GM12878 (cell line): ENCODE measurements around the gene CAMKK2. TPM values are rescaled to one million over a fixed set of nuclear protein-coding genes. Genes with fewer than 3 reads are reported as not detected.

ENCODE experiments used
- ATAC-seq: fragments of 200-7000 bp; cut with Tn5 transposase; 3 replicates; pipeline ENCODE4 v1.9.1; 2020; ENCODE audit warnings: mild to moderate bottlenecking, moderate library complexity
- BruUV-seq: library from RNA; stranded (reverse); fragments of 400-500 nt; replicated peaks from 2 replicates; lab custom pipeline; 2021; lab: Mats Ljungman, UMichigan
- CTCF ChIA-PET: fragments of 300-600 bp; sonication (Branson Sonifier 250); formaldehyde crosslinking; extraction: SDS; loops from one replicate; lab custom pipeline; 2021; ENCODE audit warnings: inconsistent platforms; lab: Yijun Ruan, JAX
- POLR2A ChIA-PET: fragments of 350-600 bp; formaldehyde crosslinking; extraction: SDS; loops from one replicate; lab custom pipeline; 2021; ENCODE audit warnings: inconsistent platforms; lab: Charles Lee
- RAD21 ChIA-PET: fragments of 300-600 bp; sonication (Branson Sonifier 250); formaldehyde crosslinking; loops from one replicate; lab custom pipeline; 2023; ENCODE audit warnings: antibody characterized with exemption; ENCODE audit not compliant: unreplicated experiment; lab: Charles Lee
- SMC1A ChIA-PET: fragments of 300-600 bp; sonication (Branson Sonifier 250); formaldehyde crosslinking; loops from one replicate; lab custom pipeline; 2023; ENCODE audit not compliant: unreplicated experiment, uncharacterized antibody; lab: Charles Lee
- DNase-seq: peaks from one replicate; pipeline ENCODE4 v3.0.0-alpha.2; 2011; ENCODE audit warnings: low read depth, low spot score
- FAIRE-seq: peaks from 3 replicates; lab custom pipeline; 2011; peaks lifted over from hg19 to GRCh38; lab: Jason Lieb, UNC
- H2AFZ ChIP-seq: 2 replicates; pipeline ENCODE4 v1.6.0; 2011; ENCODE audit warnings: low read depth, low read length, control low read depth; ENCODE audit not compliant: control insufficient read depth
- H3K27ac ChIP-seq: 2 replicates; pipeline ENCODE4 v1.5.1; 2011; ENCODE audit warnings: control low read depth; ENCODE audit not compliant: control insufficient read depth, insufficient read depth
- H3K27me3 ChIP-seq, 2 experiments: replicated peaks in 1 of 2; 2 replicates each; pipeline versions ENCODE4 v1.6.0 to v1.6.1; 2011; ENCODE audit warnings: low read length in 1 of 2; ENCODE audit not compliant: control insufficient read depth in 2 of 2, insufficient read depth in 2 of 2
- H3K36me3 ChIP-seq, 2 experiments: 2 replicates each; pipeline ENCODE4 v1.5.1; 2011; ENCODE audit warnings: low read length in 1 of 2; ENCODE audit not compliant: control insufficient read depth in 2 of 2, insufficient read depth in 2 of 2
- H3K4me1 ChIP-seq: 2 replicates; pipeline ENCODE4 v1.6.1; 2011; ENCODE audit warnings: mild to moderate bottlenecking, low read length, moderate library complexity, mixed read lengths; ENCODE audit not compliant: control insufficient read depth, insufficient read depth
- H3K4me2 ChIP-seq: 2 replicates; pipeline ENCODE4 v1.6.0; 2011; ENCODE audit warnings: control low read depth; ENCODE audit not compliant: control insufficient read depth, insufficient read depth
- H3K4me3 ChIP-seq: fragments of 200-600 bp; sonication (generic); 2 replicates; pipeline ENCODE4 v1.5.1; 2016
- H3K79me2 ChIP-seq: 2 replicates; pipeline ENCODE4 v1.6.0; 2011; ENCODE audit warnings: low read length; ENCODE audit not compliant: control insufficient read depth, insufficient read depth
- H3K9ac ChIP-seq: 2 replicates; pipeline ENCODE4 v1.8.0; 2011; ENCODE audit warnings: low read length, control low read depth, mixed read lengths; ENCODE audit not compliant: control insufficient read depth, insufficient read depth
- H3K9me3 ChIP-seq: replicated peaks from 3 replicates; pipeline ENCODE4 v1.5.1; 2011; ENCODE audit warnings: mild to moderate bottlenecking, low read length; ENCODE audit not compliant: control insufficient read depth, insufficient read depth
- H4K20me1 ChIP-seq: 2 replicates; pipeline ENCODE4 v1.6.0; 2011; ENCODE audit not compliant: control insufficient read depth, insufficient read depth
- ETV6 ChIP-seq, 2 experiments: fragments of 450-650 bp in 1 of 2; IDR thresholded peaks in 1 of 2; conservative IDR thresholded peaks in 1 of 2; 2 replicates each; pipeline ENCODE4 v1.6.1; 2014; ENCODE audit warnings: antibody characterized with exemption in 1 of 2, borderline replicate concordance in 1 of 2, low read depth in 1 of 2, mild to moderate bottlenecking in 1 of 2, moderate library complexity in 1 of 2
- MLLT1 ChIP-seq: fragments of 450-650 bp; IDR thresholded peaks from 2 replicates; pipeline ENCODE4 v1.6.1; 2016; ENCODE audit warnings: mild to moderate bottlenecking
- MTA3 ChIP-seq: IDR thresholded peaks from 2 replicates; pipeline ENCODE4 v1.6.1; 2012; ENCODE audit warnings: low read length, inconsistent platforms, borderline replicate concordance
- NRF1 ChIP-seq: conservative IDR thresholded peaks from 2 replicates; pipeline ENCODE4 v1.6.1; 2011; ENCODE audit warnings: mild to moderate bottlenecking, low read depth, low read length, improper control_type of control experiment
- POLR2A ChIP-seq: IDR thresholded peaks from 2 replicates; pipeline ENCODE4 v1.6.1; 2011; ENCODE audit warnings: low read depth, mild to moderate bottlenecking, low read length
- POLR2AphosphoS2 ChIP-seq: IDR thresholded peaks from 2 replicates; pipeline ENCODE4 v1.6.1; 2011; ENCODE audit warnings: low read depth, mild to moderate bottlenecking, low read length, improper control_type of control experiment, moderate library complexity
- SPI1 ChIP-seq: IDR thresholded peaks from 2 replicates; pipeline ENCODE4 v1.6.1; 2011; ENCODE audit warnings: low read depth, mild to moderate bottlenecking, low read length, moderate library complexity, borderline replicate concordance; ENCODE audit not compliant: insufficient read depth
- WGBS: methylation state at CpG from one replicate; pipeline ENCODE4 v1.1.6; 2016; ENCODE audit warnings: low lambda C conversion rate; ENCODE audit not compliant: insufficient replicate concordance, insufficient coverage; ENCODE audit errors: missing lambda C conversion rate; 5-methylcytosine and 5-hydroxymethylcytosine counted together
- in situ Hi-C: fragments of 300-500 bp; cut with MboI; formaldehyde crosslinking; loops from 9 replicates; pipeline ENCODE4 v1.14.3; 2018; ENCODE audit warnings: mixed read lengths
- intact Hi-C: fragments of 100-400 bp; cut with micrococcal nuclease; formaldehyde crosslinking; loops from one replicate; pipeline ENCODE4 v1.14.2; 2022; ENCODE audit not compliant: unreplicated experiment
- polyA plus RNA-seq, 11 experiments: library from polyadenylated mRNA; depleted of rRNA in 4 of 11; unstranded in 6 of 11; stranded (reverse) in 5 of 11; fragments of >200 nt; fragmentation: Nextera tagmentation in 4 of 11; fragmentation: Illumina TruSeq in 1 of 11; extraction: Ambion mirVana in 4 of 11; extraction: Trizol in 1 of 11; gene quantifications; 1 replicate in 1 of 11; 2 replicates in 10 of 11; pipeline versions ENCODE4 v1.2.1 to v1.2.3, GENCODE V29; 2011 to 2016; ENCODE audit warnings: inconsistent platforms in 2 of 11, missing spikeins in 2 of 11, low read depth in 1 of 11
- total RNA-seq, 4 experiments: library from RNA; depleted of rRNA in 3 of 4; stranded (reverse); fragments of >200 nt in 3 of 4; fragmentation: Illumina TruSeq in 1 of 4; extraction: Trizol in 1 of 4; gene quantifications; 2 replicates each; pipeline versions ENCODE4 v1.2.1 to v1.2.3, GENCODE V29; 2013 to 2021

CAMKK2 gene
- total and polyA plus RNA-seq, 10 of the 15 experiments (the other 5 are each of a cell fraction or from before 2014, with no cell fraction given), result 5.2 to 40.6 (median 26.6) TPM

GRCh38 chr12:121238604-121239350 is 57.7 kb downstream of the CAMKK2 start:
- SMC1A ChIA-PET, result interaction anchor here (0.9 to 2.6 kb wide), 9 partner anchors 8 to 178 kb away, joined by 3 to 15 read pairs (median 5); no protein-coding TSS in a partner anchor
- Histone ChIP-seq H3K36me3 (peaks cover 3 to 6% of the 10 kb centered on the region in 2 experiments; a peak in 3 of 4 replicates), H3K9ac (no peak overlapping the region), H3K27ac (no peak overlapping the region; the same call in 1 of the 2 replicates), H4K20me1 (no peaks in the 10 kb centered on the region), H3K9me3 (no peaks in the 10 kb centered on the region), H3K4me2 (no peak overlapping the region), H3K79me2 (no peaks in the 10 kb centered on the region), H2AFZ (no peak overlapping the region), H3K4me1 (peaks cover 14% of the 10 kb centered on the region), H3K4me3 (no peak overlapping the region), H3K27me3 (no peaks in the 10 kb centered on the region)
- WGBS, result 87% methylated on average over 7 of the region's 7 CpGs
- intact Hi-C loops (no loop called here), in situ Hi-C loops (no loop called here)
- DNase-seq (no peak), ATAC-seq (peak; percentile 22; the same call in 2 of the 3 replicates), FAIRE-seq (no peak)
- RAD21 ChIA-PET, result interaction anchor here (0.9 to 1.8 kb wide), 3 partner anchors 9 to 56 kb away, joined by 3 to 10 read pairs (median 4); no protein-coding TSS in a partner anchor
- POLR2A ChIA-PET, result interaction anchor here (0.6 to 3.5 kb wide), 3 partner anchors 10 to 232 kb away, joined by 3 to 16 read pairs (median 3); no protein-coding TSS in a partner anchor
- CTCF ChIA-PET, result interaction anchor here (0.5 to 2.2 kb wide), 11 partner anchors 8 to 389 kb away, joined by 3 to 19 read pairs (median 3); no protein-coding TSS in a partner anchor
- no TSS peak for BruUV-seq
- TF ChIP-seq POLR2AphosphoS2, result no peak
- TF ChIP-seq SPI1, result 0 out of 2 replicates have a peak, but pooled peaks have one; percentile 2

- Histone ChIP-seq H3K4me2 (no peak overlapping the region), H3K4me1 (peaks cover 14% of the 10 kb centered on the region), H3K27ac (no peak overlapping the region), H3K36me3 (peaks cover 3 to 6% of the 10 kb centered on the region in 2 experiments; a peak in 3 of 4 replicates), H3K4me3 (no peak overlapping the region), H3K27me3 (no peaks in the 10 kb centered on the region), H3K9ac (no peak overlapping the region), H2AFZ (no peak overlapping the region), H3K79me2 (no peaks in the 10 kb centered on the region), H4K20me1 (no peaks in the 10 kb centered on the region), H3K9me3 (no peaks in the 10 kb centered on the region)
- ATAC-seq (no peak), DNase-seq (no peak), FAIRE-seq (no peak)
- intact Hi-C loops (no loop called here), in situ Hi-C loops (no loop called here)
- ChIA-PET POLR2A (interaction anchor here (0.5 to 3.5 kb wide), 2 partner anchors 14 to 572 kb away, joined by 3 to 16 read pairs; no protein-coding TSS in a partner anchor), SMC1A (interaction anchor here (0.9 to 2.6 kb wide), 6 partner anchors 10 to 177 kb away, joined by 3 to 15 read pairs (median 6); no protein-coding TSS in a partner anchor), CTCF (interaction anchor here (1.1 to 2.2 kb wide), 5 partner anchors 8 to 177 kb away, joined by 3 to 19 read pairs (median 4); no protein-coding TSS in a partner anchor), RAD21 (interaction anchor here (1.8 kb wide), 1 partner anchor 20 kb away, joined by 10 read pairs; no protein-coding TSS in a partner anchor)
- BruUV-seq, result no TSS peak
- TF ChIP-seq ETV6 (conservative IDR thresholded peaks at IDR 0.05 in 1 of 2, IDR thresholded peaks at IDR 0.05 in 1 of 2; ENCODE audit: borderline replicate concordance in 1 of 2, low read depth in 1 of 2) (no peak), NRF1 (no peak), MLLT1 (no peak), POLR2A (0 out of 2 replicates have a peak, but pooled peaks have one; percentile 14), MTA3 (no peak)
- 99% methylated on average over 4 of the region's 4 CpGs for WGBS
Observed at GRCh38 chr12:121238086-121238485, 58.4 kb downstream of the CAMKK2 start.
